ENCODE measurements around the gene HOXA11. TPM values are rescaled to one million over a fixed set of nuclear protein-coding genes. Genes with fewer than 3 reads are reported as not detected.

Gene HOXA11
- total and polyA plus RNA-seq, 3 donors from 2014 or later = 0.25 to 0.96 TPM; not detected in 1

DNA sequence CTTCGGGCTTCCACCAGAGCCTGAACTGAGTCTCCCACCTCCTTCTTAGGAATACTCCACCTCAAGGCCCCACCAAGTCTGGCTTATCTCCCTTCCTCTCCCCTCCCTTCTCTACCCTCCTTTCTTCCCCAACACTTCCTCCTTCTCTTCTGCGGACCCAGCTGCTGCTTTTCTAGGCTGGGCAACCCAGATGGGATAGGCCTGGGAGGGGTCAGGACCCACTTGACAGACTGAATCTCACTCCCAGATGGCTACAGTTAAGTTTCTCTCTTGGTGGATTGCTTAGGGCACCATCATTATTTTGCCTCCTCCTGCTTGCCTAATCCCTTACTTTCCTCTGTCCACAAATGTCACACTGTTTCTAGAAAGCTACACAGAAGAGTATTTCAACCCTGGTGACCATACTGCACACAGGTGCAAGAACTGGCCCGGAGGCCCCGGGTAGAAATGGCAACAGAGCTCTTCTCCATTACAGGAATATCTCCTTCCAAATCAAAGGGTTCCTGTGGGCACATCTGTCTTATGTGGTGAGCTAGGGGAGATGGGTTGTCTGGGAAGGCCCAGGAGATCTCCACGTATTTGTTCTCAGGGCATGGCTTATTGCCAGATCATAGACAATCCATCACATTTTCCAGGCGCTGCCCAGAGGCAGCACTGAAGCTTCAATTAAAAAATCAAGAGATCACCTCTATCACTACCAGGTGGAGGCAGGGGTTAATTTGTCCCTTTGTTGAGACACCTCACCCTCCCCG, 5.1 kb upstream of the HOXA11 start:
- peaks cover 8% of the 10 kb centered on the region for H3K27me3 ChIP-seq
- intact Hi-C loops (cut with DNase I; ENCODE audit: low total_unique reads) = loop anchor here (10.0 kb wide), 2 partner anchors 745 to 895 kb away; no protein-coding TSS in a partner anchor
- H3K9me3 ChIP-seq = no peaks in the 10 kb centered on the region
- TF ChIP-seq, protein P1, sequence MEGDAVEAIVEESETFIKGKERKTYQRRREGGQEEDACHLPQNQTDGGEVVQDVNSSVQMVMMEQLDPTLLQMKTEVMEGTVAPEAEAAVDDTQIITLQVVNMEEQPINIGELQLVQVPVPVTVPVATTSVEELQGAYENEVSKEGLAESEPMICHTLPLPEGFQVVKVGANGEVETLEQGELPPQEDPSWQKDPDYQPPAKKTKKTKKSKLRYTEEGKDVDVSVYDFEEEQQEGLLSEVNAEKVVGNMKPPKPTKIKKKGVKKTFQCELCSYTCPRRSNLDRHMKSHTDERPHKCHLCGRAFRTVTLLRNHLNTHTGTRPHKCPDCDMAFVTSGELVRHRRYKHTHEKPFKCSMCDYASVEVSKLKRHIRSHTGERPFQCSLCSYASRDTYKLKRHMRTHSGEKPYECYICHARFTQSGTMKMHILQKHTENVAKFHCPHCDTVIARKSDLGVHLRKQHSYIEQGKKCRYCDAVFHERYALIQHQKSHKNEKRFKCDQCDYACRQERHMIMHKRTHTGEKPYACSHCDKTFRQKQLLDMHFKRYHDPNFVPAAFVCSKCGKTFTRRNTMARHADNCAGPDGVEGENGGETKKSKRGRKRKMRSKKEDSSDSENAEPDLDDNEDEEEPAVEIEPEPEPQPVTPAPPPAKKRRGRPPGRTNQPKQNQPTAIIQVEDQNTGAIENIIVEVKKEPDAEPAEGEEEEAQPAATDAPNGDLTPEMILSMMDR (IDR thresholded peaks at IDR 0.05) = no peak
- no peak for TF ChIP-seq POLR2A (IDR thresholded peaks at IDR 0.05)
- H3K27ac ChIP-seq = no peak overlapping the region
- no peaks in the 10 kb centered on the region for H3K36me3 ChIP-seq (ENCODE audit: low read depth, missing control alignments)
- H3K4me1 ChIP-seq = peaks cover 9% of the 10 kb centered on the region
- no peak for DNase-seq
- H3K4me3 ChIP-seq = no peak overlapping the region
- 60 to 64% methylated on average over 7 of the region's 7 CpGs for WGBS, 2 donors

DNA sequence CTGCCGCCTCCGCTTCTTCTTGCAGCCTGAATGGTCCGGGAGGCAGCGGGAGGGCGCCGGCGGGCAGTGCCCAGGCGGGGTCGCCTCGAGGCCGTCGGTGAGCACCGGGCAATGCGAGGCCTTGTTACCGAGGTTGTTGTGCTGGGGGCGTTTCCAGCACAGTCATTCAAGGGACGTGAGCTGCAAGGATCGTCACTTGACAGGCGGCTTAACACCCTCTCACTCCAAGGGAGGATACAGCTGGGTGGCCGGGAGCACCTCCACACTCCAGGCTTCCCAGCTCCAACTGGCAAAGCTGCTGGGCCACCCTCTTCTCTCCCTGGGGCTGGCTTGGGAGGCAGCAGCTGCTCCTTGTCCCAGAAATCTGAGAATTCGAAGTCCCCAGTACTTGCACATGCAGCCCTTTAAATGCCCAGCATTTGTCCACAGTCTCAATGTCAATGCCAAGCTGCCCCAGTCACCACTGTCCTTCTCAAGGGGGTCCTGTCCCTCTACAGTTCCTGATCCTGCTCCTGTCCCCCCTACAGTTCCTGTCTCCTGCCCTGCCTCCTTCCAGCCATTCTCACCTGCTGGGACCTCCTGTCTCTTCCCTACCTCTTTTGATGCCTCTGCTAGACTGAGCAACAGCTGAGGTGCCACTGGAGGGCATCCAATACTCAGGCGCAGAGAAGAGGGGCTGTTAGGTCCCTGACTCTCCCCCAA, 4.4 kb upstream of the HOXA11 start:
- no peak overlapping the region for H3K4me3 ChIP-seq
- peaks cover 9% of the 10 kb centered on the region for H3K4me1 ChIP-seq

DNA sequence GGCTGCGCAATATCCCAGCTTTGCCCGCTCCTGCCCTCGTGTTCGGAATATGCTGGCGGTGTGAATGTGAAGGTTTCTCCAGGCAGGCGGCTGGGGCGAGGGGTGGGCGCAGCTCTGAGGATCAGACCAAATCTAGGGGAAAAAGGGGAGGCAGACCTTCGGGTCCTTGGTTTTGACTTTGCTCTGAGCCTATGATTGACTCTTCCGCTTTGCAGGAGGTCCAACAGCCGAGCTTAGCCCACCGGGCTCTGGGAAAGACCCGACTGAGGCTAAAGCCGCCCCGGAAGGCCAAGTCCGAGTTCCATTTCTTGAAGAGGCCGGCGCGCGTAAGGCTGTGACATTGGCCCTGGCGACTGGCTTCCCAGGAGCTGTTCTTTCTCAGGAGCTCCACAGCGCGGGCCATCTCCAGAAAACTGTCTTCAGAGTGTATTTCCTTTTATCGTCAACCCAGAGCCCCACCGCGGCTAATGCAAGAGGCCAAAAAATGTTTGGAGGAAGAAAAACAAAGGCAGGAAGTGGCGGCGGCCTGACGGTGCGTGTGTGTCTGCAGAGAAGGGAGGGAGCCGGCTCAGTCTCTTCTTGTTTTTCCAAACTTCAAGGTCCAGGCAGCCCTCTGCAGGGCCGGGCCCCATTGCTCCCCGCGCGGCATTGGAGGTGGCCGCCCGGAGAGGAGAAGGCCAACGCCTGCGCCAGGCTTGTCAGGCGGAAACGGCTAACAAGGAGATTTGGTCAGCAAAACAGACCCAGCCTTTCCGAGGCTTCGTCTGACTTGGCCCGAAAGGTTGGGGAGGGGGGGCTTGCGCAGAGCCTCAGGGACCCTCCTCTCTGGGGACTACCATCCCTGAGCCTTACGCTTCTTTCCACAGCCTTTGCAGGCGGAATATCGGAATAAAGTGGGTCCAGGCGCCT, 3.6 kb upstream of the HOXA11 start:
- H3K36me3 ChIP-seq (ENCODE audit: low read depth, missing control alignments) = no peaks in the 10 kb centered on the region
- peaks cover 13% of the 10 kb centered on the region for H3K4me1 ChIP-seq
- H3K9me3 ChIP-seq = no peaks in the 10 kb centered on the region
- H3K27me3 ChIP-seq = peaks cover 8% of the 10 kb centered on the region
- H3K27ac ChIP-seq = no peak overlapping the region
- no peak for TF ChIP-seq POLR2A (IDR thresholded peaks at IDR 0.05)
- TF ChIP-seq, protein P1 (IDR thresholded peaks at IDR 0.05) = no peak
- DNase-seq = no peak
- WGBS, 2 donors = 6 to 9% methylated on average over 44 to 49 of the region's 49 CpGs
- intact Hi-C loops (cut with DNase I; ENCODE audit: low total_unique reads) = no loop called here
- H3K4me3 ChIP-seq = peak overlapping the region in 1 of 2 donors; percentile 0

More for the DNA sequence above, 4.4 kb upstream of the HOXA11 start:
- H3K9me3 ChIP-seq = no peaks in the 10 kb centered on the region
- no peak for TF ChIP-seq POLR2A (IDR thresholded peaks at IDR 0.05)
- TF ChIP-seq, protein P1 (IDR thresholded peaks at IDR 0.05) = no peak
- no peak for DNase-seq
- peaks cover 8% of the 10 kb centered on the region for H3K27me3 ChIP-seq
- no peak overlapping the region for H3K27ac ChIP-seq
- WGBS, 2 donors = 17 to 22% methylated on average over 13 to 18 of the region's 22 CpGs
- no peaks in the 10 kb centered on the region for H3K36me3 ChIP-seq (ENCODE audit: low read depth, missing control alignments)
- intact Hi-C loops (cut with DNase I; ENCODE audit: low total_unique reads) = no loop called here

GRCh38 chr7:27187475-27188385, 2.7 kb upstream of the HOXA11 start:
- no peak overlapping the region for H3K27ac ChIP-seq
- 9 to 14% methylated on average over 18 to 46 of the region's 46 CpGs for WGBS, 2 donors

More at GRCh38 chr7:27187475-27188385, 2.7 kb upstream of the HOXA11 start:
- intact Hi-C loops (cut with DNase I; ENCODE audit: low total_unique reads) = no loop called here
- no peak for TF ChIP-seq POLR2A (IDR thresholded peaks at IDR 0.05)
- TF ChIP-seq, protein P1 (IDR thresholded peaks at IDR 0.05) = no peak
- H3K4me1 ChIP-seq = peaks cover 12% of the 10 kb centered on the region
- H3K4me3 ChIP-seq = no peak overlapping the region
- peaks cover 8% of the 10 kb centered on the region for H3K27me3 ChIP-seq
- no peaks in the 10 kb centered on the region for H3K36me3 ChIP-seq (ENCODE audit: low read depth, missing control alignments)
- no peak for DNase-seq
- no peaks in the 10 kb centered on the region for H3K9me3 ChIP-seq
